Right lobe of liver (tissue), 6 donors: ENCODE measurements around the gene HSPB9. TPM values are rescaled to one million over a fixed set of nuclear protein-coding genes. Genes with fewer than 3 reads are reported as not detected.

Experiments used
- ATAC-seq, 4 donors: fragments of 200-7000 bp; cut with Tn5 transposase; one replicate each; pipeline ENCODE4 v1.9.1; 2020; ENCODE audit warnings: mild to moderate bottlenecking in 4 of 4, moderate library complexity in 4 of 4
- DNase-seq, 3 donors: peaks; one replicate each; pipeline ENCODE4 v3.0.0-alpha.2; 2020
- H3K27ac ChIP-seq, 3 donors: fragments of 200-600 bp; one replicate each; pipeline ENCODE4 v1.8.0; 2022
- H3K27me3 ChIP-seq, 2 donors: fragments of 200-600 bp; one replicate each; pipeline ENCODE4 v1.8.0; 2022
- H3K36me3 ChIP-seq, 4 donors: fragments of 200-600 bp; sonication (generic) in 1 of 4; one replicate each; pipeline versions ENCODE4 v1.5.1 to v1.8.0; 2017 to 2022; ENCODE audit warnings: control low read depth in 1 of 4
- H3K4me1 ChIP-seq, 4 donors: fragments of 200-600 bp; sonication (generic) in 1 of 4; one replicate each; pipeline versions ENCODE4 v1.5.1 to v1.8.0; 2017 to 2022; ENCODE audit warnings: control low read depth in 1 of 4
- H3K4me3 ChIP-seq, 3 donors: fragments of 200-600 bp; one replicate each; pipeline ENCODE4 v1.8.0; 2022
- H3K9me3 ChIP-seq, 4 donors: fragments of 200-600 bp; sonication (generic) in 1 of 4; one replicate each; pipeline versions ENCODE4 v1.5.1 to v1.8.0; 2017 to 2022; ENCODE audit warnings: control low read depth in 1 of 4
- POLR2A ChIP-seq: fragments of 450-650 bp; IDR thresholded peaks from one replicate; pipeline ENCODE4 v1.6.1; 2017; ENCODE audit warnings: antibody characterized with exemption, mild to moderate bottlenecking
- WGBS: methylation state at CpG from one replicate; pipeline ENCODE4 v1.1.6; 2018; ENCODE audit warnings: low coverage, low lambda C conversion rate; ENCODE audit not compliant: insufficient coverage; ENCODE audit errors: missing lambda C conversion rate; 5-methylcytosine and 5-hydroxymethylcytosine counted together
- intact Hi-C, 2 donors: fragments of 100-400 bp; cut with DNase I; formaldehyde crosslinking; loops; one replicate each; pipeline versions ENCODE4 v1.11.2 to v1.14.1; 2022
- total RNA-seq, 6 experiments: library from RNA; depleted of rRNA in 2 of 6; stranded (reverse); fragments of >200 nt in 2 of 6; fragmentation: NEBNext Ultra II Directional in 3 of 6; extraction: Animal tissue kit (Norgen Biotek cat#: 25700) in 3 of 6; gene quantifications; one replicate each; pipeline versions ENCODE4 v1.1.0 to v1.2.4, GENCODE V29; 2016 to 2023
- TF ChIP-seq, protein P1 (sequence below), 4 donors: fragments of 200-600 bp in 3 of 4; fragments of 450-650 bp in 1 of 4; IDR thresholded peaks; one replicate each; pipeline versions ENCODE4 v1.5.1 to v1.8.0; 2016 to 2022; ENCODE audit warnings: antibody characterized with exemption in 4 of 4, mild to moderate bottlenecking in 2 of 4
- donor health status: DM: no; HTN: yes; CAD: no.
- donor health status: DM: no; HTN: no; CAD: no.
- donor health status: DM: no; HTN: no; CAD: no.
- donor health status: DM: no; HTN: yes; CAD: no.
- donor health status: DM: no; HTN: yes; CAD: no.

HSPB9 gene
- total RNA-seq, 6 experiments from 2014 or later: 0.38 to 1.6 (median 0.85) TPM

DNA sequence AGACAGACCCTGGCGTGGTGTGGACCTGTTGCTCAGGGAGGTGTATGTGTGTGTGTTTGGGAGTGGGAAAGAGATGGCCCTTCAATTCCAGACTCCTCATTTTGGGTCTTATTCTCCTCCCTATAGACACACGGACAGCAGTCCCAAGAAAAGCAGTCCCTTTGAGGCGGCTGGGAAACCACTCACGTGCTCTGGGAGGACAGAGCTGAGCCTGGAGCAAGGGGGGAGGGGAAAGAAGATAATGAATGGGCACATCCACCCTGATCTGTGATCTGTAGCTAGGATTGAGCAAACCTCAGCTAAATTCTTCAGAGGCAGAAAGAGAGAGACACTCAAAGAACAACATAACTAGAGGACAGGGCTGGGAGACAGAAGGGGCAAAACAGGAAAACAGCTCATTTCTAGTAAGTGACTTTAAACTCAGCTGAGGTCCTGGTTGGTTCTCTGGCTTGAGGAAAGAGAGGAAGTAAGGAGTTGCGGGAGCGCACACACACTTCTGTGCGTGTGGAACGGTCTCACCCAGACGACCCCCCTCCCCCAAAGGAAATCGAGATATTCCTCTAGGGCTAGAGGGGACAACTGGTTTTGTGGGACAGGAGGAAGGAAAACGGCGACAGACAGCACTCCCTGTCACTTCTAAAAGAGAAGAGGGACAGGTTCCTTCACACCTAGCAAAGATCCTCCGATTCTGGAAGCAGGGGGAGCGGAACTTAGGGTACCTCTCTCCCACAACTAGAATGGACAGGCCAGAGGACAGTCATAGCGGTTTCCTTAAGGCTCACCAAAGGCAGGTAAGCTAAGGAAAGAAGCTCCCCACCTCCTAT is 31.5 kb downstream of the HSPB9 start:
- DNase-seq (no peak), ATAC-seq (peak in 3 of 4 donors; percentile 4 to 24 (median 8))
- Histone ChIP-seq H3K4me1 (peaks cover 0 to 20% (median 5%) of the 10 kb centered on the region in 4 donors), H3K9me3 (no peaks in the 10 kb centered on the region), H3K36me3 (no peaks in the 10 kb centered on the region), H3K27me3 (no peaks in the 10 kb centered on the region), H3K27ac (peak overlapping the region; percentile 69 to 82 (median 79)), H3K4me3 (peak overlapping the region; percentile 95 to 99 (median 99))
- WGBS: 6% methylated on average over 12 of the region's 15 CpGs
- TF ChIP-seq, protein P1, sequence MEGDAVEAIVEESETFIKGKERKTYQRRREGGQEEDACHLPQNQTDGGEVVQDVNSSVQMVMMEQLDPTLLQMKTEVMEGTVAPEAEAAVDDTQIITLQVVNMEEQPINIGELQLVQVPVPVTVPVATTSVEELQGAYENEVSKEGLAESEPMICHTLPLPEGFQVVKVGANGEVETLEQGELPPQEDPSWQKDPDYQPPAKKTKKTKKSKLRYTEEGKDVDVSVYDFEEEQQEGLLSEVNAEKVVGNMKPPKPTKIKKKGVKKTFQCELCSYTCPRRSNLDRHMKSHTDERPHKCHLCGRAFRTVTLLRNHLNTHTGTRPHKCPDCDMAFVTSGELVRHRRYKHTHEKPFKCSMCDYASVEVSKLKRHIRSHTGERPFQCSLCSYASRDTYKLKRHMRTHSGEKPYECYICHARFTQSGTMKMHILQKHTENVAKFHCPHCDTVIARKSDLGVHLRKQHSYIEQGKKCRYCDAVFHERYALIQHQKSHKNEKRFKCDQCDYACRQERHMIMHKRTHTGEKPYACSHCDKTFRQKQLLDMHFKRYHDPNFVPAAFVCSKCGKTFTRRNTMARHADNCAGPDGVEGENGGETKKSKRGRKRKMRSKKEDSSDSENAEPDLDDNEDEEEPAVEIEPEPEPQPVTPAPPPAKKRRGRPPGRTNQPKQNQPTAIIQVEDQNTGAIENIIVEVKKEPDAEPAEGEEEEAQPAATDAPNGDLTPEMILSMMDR (IDR thresholded peaks at IDR 0.05): no peak
- TF ChIP-seq POLR2A: no peak
- intact Hi-C loops: no loop called here

DNA sequence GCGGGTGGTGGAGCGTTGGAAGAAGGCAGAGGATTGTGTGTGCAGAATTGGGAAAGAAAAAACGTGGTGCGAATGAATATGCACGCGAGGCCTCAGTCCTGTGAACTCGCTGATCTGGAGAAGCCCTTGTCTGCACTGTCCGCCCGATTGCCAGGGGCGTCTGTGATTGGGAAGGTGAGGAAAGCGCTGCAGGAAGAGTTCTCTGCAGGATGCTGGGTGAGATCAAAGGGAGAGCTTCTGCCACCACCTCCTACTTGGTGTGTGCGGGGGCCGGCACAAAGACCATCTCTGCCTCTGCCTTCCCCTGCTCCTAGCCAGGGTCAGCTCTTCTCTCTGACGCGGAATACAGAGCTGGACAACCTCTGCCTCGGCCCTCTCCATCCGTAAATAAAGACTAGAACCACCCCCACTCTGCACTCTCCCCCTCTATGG is 33.0 kb downstream of the HSPB9 start:
- no peaks in the 10 kb centered on the region for H3K9me3 ChIP-seq
- H3K27ac ChIP-seq: no peak overlapping the region
- peak overlapping the region; percentile 95 to 99 (median 99) for H3K4me3 ChIP-seq
- ATAC-seq (no peak), DNase-seq (no peak)
- H3K36me3 ChIP-seq: no peaks in the 10 kb centered on the region
- WGBS: 34% methylated on average over 12 of the region's 17 CpGs
- intact Hi-C loops: no loop called here
- peaks cover 0 to 16% (median 5%) of the 10 kb centered on the region in 4 donors for H3K4me1 ChIP-seq
- H3K27me3 ChIP-seq: no peaks in the 10 kb centered on the region
- TF ChIP-seq POLR2A: no peak
- TF ChIP-seq, protein P1 (IDR thresholded peaks at IDR 0.05): no peak

DNA sequence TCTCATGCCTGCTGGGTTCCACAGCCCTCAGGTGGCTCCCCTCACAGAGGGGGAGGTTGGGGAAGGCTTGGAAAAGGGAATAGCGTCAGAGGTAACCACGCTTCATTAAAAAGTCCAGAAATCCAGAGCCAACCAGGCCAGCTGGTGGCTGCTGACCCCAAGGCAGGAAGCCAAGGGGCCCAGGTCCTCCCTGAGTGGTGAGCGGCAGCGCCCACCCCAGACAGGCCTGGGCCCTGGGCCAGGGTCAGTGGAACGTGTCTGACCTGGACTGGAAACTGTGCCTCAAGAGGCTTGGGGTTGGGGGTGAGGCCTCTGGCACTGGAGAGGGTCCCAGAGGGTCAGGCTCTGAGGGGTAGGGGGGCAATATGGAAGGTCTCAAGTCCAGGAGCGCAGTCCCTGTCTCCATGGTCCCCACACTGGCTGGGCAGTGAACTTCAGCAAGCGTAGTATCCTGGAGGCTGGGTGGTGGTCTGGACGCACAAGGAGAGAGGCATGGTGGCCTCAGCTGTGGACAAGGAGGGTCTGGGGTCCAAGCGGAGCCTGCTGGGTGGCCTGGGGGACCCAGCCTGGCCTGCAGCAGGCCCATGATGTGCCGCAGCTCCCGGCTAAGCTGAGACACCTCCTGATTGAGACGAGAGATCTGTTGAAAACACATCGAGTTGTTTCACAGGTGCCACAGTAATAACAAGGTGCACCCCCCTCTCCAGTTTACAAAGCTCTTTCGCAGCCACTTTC is 37.4 kb downstream of the HSPB9 start:
- WGBS: 60% methylated on average over 5 of the region's 14 CpGs

DNA sequence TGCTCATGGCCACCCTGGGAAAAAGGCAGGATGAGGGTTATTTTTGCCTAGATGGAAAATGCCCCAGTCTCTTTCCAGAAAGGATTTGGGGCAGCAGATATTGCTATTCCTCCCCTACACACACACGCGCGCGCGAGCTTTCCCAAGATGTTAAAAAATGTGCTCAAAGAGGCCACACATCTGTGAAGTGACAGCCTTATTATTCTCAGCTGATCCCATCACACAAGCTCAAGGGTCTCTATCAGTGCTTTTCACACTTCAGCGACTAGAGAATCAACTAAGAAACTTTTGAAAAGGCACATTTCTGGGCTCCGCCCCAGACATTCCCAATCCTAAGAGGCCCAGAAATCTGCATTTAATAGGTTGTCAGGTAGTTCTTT is 37.9 kb downstream of the HSPB9 start:
- H3K4me1 ChIP-seq: no peaks in the 10 kb centered on the region
- H3K4me3 ChIP-seq: no peak overlapping the region
- H3K36me3 ChIP-seq: no peaks in the 10 kb centered on the region
- no peaks in the 10 kb centered on the region for H3K9me3 ChIP-seq
- no peaks in the 10 kb centered on the region for H3K27me3 ChIP-seq
- intact Hi-C loops: no loop called here
- no peak overlapping the region for H3K27ac ChIP-seq
- TF ChIP-seq, protein P1 (IDR thresholded peaks at IDR 0.05): no peak
- TF ChIP-seq POLR2A: no peak
- DNase-seq: no peak
- ATAC-seq: no peak
- WGBS: 90% methylated on average over 7 of the region's 7 CpGs

More for the DNA sequence above, 37.4 kb downstream of the HSPB9 start:
- H3K9me3 ChIP-seq: no peaks in the 10 kb centered on the region
- no peak for TF ChIP-seq POLR2A
- TF ChIP-seq, protein P1 (IDR thresholded peaks at IDR 0.05): no peak
- no peaks in the 10 kb centered on the region for H3K4me1 ChIP-seq
- H3K27ac ChIP-seq: no peak overlapping the region
- DNase-seq (no peak), ATAC-seq (no peak)
- intact Hi-C loops: no loop called here
- no peak overlapping the region for H3K4me3 ChIP-seq
- no peaks in the 10 kb centered on the region for H3K27me3 ChIP-seq
- no peaks in the 10 kb centered on the region for H3K36me3 ChIP-seq
